ENCODE results near the gene TNNI3. TPM values are rescaled to one million over a fixed set of nuclear protein-coding genes. Genes with fewer than 3 reads are reported as not detected.
"Not testable (repeated sequence)": the region's sequence is repeated elsewhere in the genome, so short reads cannot be mapped to it uniquely, and the experiment has no call there.

The TNNI3 gene
- total RNA-seq (2012; rRNA removed): not detected in 2 replicates

DNA sequence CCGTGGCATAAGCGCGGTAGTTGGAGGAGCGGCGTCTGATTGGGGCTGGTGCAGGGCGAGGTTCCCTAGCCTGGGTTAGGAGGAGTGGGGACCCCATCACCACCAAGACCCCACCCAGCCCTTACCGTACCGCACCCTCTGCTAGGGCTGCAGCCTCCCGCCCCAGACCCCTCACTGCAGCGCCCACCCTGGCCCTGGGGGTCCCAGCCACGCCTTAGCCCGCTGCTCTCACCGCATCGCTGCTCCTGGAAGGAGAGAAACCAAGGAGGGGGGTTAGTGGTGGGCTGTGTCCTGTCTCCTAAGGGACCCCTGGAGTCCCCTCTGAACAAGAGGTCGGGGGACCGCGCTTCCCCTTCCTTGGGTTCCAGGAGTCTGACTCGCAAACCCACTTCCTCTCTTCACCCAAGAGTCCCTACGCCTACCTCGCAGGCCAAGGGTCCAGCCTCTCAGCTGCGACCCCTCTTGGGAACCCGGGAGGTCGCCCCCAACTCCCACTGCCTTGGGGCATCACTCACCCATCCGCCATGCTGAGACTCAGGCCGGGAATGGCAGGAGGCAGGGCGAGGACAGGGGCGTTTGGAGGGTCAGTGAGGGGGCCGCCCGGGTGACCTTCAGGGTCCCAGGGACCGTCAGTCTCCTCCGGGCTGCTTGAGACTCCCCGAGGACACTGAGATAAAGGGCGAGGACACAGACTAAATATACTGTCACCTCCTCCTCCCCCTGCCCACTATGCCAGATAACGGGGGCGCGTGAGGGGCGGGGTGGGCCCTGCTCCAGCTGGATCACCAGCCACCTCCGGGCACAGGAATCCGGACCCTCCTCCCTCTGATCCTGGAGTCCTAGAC lies at the start of gene TNNI3:
TNNI3 (minus strand) TSS at position 669 of the 845 bp plus-strand sequence; CDS start at position 526, 143 bp downstream.
- no peak within 1 kb of the TSS for H3K9ac ChIP-seq (ENCODE audit: low read depth, low read length)
- no peak within 1 kb of the TSS for H3K4me3 ChIP-seq (ENCODE audit: low read length)
- peaks cover 18% of the 10 kb centered on the region for H3K27me3 ChIP-seq (ENCODE audit: control insufficient read depth, insufficient read depth, low read length)
- peaks cover 8% of the 10 kb centered on the region for H3K4me1 ChIP-seq (ENCODE audit: control insufficient read depth, insufficient read depth, low read length)
- no peaks in the 10 kb centered on the region for H3K9me3 ChIP-seq (replicated peaks; ENCODE audit: low read length)
- no peaks in the 10 kb centered on the region for H3K36me3 ChIP-seq (ENCODE audit: insufficient read depth, low read length)
- no peak within 1 kb of the TSS for H3K4me2 ChIP-seq (ENCODE audit: low read length)

DNA sequence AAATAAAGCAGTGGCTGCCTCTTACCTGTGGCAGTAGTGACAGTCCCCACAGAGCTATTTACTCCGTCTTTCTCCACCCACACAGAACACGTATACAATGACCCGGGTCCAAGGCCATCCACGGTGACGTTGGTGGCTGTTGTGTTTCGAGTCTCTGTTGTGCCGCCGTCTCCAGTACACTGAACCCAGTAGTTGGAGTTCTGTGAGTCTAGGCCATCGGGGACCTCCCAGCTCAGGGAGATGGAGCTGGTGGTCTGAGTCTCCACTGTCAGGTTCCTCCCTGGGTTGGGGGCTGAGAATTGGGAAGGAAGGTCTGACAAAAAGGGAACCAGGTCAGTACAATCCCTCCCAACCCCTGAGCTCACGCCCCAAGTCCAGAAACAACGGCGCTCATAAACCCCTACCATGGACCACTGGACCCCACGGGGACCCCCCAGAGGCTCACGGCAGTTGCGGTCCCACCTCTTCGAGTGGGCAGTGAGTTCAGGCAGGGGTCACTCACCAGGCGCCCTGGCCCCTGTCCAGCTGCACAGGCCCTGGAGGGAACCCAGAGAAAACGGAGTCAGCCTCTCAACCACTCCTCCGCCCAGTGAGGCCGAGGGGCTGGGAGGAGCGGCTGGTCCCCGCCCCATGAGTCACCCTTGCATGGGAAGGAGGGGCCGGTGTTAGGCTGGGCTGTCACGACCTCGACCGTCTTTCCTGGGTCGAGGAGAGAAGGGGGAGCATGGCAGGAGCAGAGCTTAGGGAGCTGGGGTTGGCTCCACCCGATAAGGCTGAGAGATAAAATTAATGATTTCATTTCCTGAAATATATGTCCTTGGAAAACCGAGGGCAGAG lies 49.4 kb upstream of the TNNI3 start:
- peak overlapping the region; percentile 57 for H3K4me2 ChIP-seq (ENCODE audit: low read length)
- H3K36me3 ChIP-seq (ENCODE audit: insufficient read depth, low read length): no peaks in the 10 kb centered on the region
- peaks cover 15% of the 10 kb centered on the region for H3K27me3 ChIP-seq (ENCODE audit: control insufficient read depth, insufficient read depth, low read length)
- no peak overlapping the region for H3K4me3 ChIP-seq (ENCODE audit: low read length)
- peaks cover 27% of the 10 kb centered on the region for H3K4me1 ChIP-seq (ENCODE audit: control insufficient read depth, insufficient read depth, low read length)
- no peaks in the 10 kb centered on the region for H3K9me3 ChIP-seq (replicated peaks; ENCODE audit: low read length)
- H3K9ac ChIP-seq (ENCODE audit: low read depth, low read length): peak overlapping the region; percentile 11

DNA sequence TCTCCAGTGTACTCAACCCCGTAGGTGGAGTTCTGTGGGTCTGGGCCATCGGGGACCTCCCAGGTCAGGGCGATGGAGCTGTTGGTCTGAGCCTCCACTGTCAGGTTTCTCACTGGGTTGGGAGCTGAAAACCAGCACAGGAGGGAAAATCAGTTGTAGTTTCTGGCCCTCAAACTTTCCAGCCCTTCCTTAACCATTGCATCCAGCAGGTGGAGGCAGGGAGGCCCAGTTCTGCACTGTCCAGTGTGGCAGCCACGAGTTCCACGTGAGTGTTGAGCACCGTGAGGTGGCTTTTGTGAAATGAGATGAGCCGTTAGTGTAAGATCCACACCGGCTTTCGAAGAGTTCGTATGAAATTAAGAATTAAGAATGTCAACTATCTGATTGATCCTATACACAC lies 44.7 kb upstream of the TNNI3 start:
- H3K36me3 ChIP-seq (ENCODE audit: insufficient read depth, low read length); H3K4me1 ChIP-seq (ENCODE audit: control insufficient read depth, insufficient read depth, low read length); H3K9ac ChIP-seq (ENCODE audit: low read depth, low read length); H3K4me2 ChIP-seq (ENCODE audit: low read length); H3K9me3 ChIP-seq (replicated peaks; ENCODE audit: low read length); H3K4me3 ChIP-seq (ENCODE audit: low read length): not testable (repeated sequence)
- H3K27me3 ChIP-seq (ENCODE audit: control insufficient read depth, insufficient read depth, low read length): peaks cover 32% of the 10 kb centered on the region

DNA sequence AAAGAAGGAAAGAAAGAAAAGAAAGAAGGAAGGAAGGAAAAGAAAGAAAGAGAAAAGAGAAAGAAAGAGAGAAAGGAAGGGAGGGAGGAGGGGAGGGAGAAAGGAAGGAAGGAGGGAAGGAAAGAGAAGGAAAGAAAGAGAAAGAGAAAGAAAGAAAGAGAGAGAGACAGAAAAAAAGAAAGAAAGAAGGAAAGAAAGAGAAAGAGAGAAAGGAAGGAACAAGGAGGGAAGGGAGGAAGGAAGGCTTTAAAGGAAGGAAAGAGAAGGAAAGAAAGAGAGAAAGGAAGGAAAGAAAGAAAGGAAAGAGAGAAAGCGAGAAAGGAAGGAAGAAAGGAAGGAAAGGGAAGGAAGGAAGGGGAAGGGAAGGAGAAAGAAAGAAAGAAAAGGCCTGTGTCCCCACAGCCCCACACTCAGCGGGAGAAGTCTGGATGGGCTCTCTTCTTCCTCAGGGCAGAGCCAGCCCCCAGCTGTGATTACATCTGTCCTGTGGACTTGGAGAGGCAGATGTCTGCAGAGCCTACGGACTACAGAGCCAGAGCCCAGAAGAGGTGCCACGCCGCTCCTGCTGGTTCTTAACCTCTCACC lies 42.2 kb upstream of the TNNI3 start:
- H3K4me1 ChIP-seq (ENCODE audit: control insufficient read depth, insufficient read depth, low read length): no peaks in the 10 kb centered on the region
- no peaks in the 10 kb centered on the region for H3K36me3 ChIP-seq (ENCODE audit: insufficient read depth, low read length)
- H3K9me3 ChIP-seq (replicated peaks; ENCODE audit: low read length): no peaks in the 10 kb centered on the region

DNA sequence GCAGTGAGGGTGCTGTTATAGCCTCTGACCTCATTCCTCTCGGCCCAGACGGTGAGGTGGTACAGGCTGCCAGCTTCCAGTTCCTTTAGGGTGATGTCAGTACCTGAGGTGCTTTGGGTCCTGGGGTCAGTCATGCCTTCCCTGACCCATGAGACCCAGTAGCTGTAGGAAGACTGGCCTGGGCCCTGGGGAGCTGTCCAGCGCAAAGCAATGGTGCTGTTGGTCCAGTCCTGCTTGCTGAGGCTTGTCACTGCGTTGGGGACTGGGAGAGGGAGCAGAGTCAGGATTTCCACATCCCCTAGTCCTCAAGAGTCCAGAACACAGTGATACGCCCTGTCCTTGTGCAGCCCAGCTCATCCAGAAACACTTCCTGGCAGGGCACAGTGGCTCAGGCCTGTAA lies 41.1 kb upstream of the TNNI3 start:
- no peak overlapping the region for H3K4me2 ChIP-seq (ENCODE audit: low read length)
- no peaks in the 10 kb centered on the region for H3K4me1 ChIP-seq (ENCODE audit: control insufficient read depth, insufficient read depth, low read length)
- no peak overlapping the region for H3K4me3 ChIP-seq (ENCODE audit: low read length)
- no peaks in the 10 kb centered on the region for H3K36me3 ChIP-seq (ENCODE audit: insufficient read depth, low read length)
- H3K9me3 ChIP-seq (replicated peaks; ENCODE audit: low read length): no peaks in the 10 kb centered on the region
- no peak overlapping the region for H3K9ac ChIP-seq (ENCODE audit: low read depth, low read length)
- peaks cover 29% of the 10 kb centered on the region for H3K27me3 ChIP-seq (ENCODE audit: control insufficient read depth, insufficient read depth, low read length)

More for the DNA sequence above, 42.2 kb upstream of the TNNI3 start:
- Histone ChIP-seq H3K27me3 (ENCODE audit: control insufficient read depth, insufficient read depth, low read length) (peaks cover 30% of the 10 kb centered on the region), H3K9ac (ENCODE audit: low read depth, low read length) (no peak overlapping the region), H3K4me2 (ENCODE audit: low read length) (no peak overlapping the region), H3K4me3 (ENCODE audit: low read length) (no peak overlapping the region)

DNA sequence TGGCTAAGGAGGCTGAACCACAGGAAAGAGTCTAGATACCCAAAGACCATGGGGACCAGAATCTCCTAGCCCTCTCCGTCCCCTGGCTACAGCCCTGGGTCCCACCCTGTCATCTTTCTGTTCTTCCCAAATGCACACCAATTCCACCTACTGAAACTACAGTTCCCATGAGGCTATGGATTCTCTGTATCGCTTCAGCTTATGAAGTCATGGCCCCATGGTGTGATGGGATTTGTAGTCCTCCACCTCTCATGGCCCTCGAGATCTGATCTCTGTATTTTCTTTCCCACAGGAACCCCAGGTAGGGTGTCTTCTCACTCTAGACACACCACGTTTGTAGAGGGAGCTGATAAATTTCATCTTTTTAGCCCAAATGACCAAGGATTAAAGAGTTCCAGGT lies 40.0 kb upstream of the TNNI3 start:
- H3K9ac ChIP-seq (ENCODE audit: low read depth, low read length): no peak overlapping the region
- H3K27me3 ChIP-seq (ENCODE audit: control insufficient read depth, insufficient read depth, low read length): peaks cover 30% of the 10 kb centered on the region
- no peaks in the 10 kb centered on the region for H3K36me3 ChIP-seq (ENCODE audit: insufficient read depth, low read length)
- no peak overlapping the region for H3K4me3 ChIP-seq (ENCODE audit: low read length)
- no peaks in the 10 kb centered on the region for H3K4me1 ChIP-seq (ENCODE audit: control insufficient read depth, insufficient read depth, low read length)
- H3K4me2 ChIP-seq (ENCODE audit: low read length): no peak overlapping the region
- no peaks in the 10 kb centered on the region for H3K9me3 ChIP-seq (replicated peaks; ENCODE audit: low read length)

DNA sequence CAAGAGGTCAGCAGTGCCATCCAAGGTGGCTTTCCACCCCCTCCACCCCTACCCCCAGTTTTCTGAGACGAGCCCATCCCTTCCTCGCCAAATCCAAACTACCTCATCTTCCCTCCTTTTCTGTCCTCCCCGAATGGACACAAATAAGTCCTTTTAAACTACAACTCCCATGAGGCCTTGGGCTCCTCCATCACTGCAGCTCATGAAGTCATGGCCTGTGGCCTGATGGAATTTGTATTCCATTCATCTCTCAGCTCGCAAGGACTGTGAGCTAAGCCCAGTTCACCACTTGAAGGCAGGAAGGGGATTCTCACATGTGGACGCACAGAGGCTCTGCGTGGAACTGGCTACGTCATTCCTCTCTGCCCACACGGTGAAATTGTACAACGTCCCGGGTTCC lies 39.3 kb upstream of the TNNI3 start:
- H3K27me3 ChIP-seq (ENCODE audit: control insufficient read depth, insufficient read depth, low read length): peaks cover 27% of the 10 kb centered on the region
- no peaks in the 10 kb centered on the region for H3K36me3 ChIP-seq (ENCODE audit: insufficient read depth, low read length)
- H3K4me1 ChIP-seq (ENCODE audit: control insufficient read depth, insufficient read depth, low read length): no peaks in the 10 kb centered on the region
- H3K4me3 ChIP-seq (ENCODE audit: low read length): no peak overlapping the region
- no peak overlapping the region for H3K9ac ChIP-seq (ENCODE audit: low read depth, low read length)
- H3K9me3 ChIP-seq (replicated peaks; ENCODE audit: low read length): no peaks in the 10 kb centered on the region
- no peak overlapping the region for H3K4me2 ChIP-seq (ENCODE audit: low read length)

DNA sequence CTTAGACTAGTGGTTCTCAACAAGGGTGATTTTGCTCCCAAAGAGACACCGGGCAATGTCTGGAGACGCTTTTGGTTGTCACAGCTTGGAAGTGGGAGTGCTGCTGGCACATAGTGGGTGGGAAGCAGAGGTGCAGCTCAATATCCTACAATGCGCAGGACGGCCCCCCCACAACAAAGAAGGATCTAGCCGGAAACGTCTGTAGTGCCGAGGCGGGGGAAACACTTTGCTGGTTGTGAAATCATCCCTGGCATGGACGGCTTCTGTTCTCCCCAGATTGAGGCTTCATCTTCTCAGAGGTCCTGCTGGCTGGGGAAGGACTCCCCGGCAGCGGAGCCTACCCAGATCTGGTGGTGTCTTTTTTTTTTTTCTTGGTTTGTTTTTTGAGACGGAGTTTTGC lies 35.9 kb upstream of the TNNI3 start:
- Histone ChIP-seq H3K27me3 (ENCODE audit: control insufficient read depth, insufficient read depth, low read length) (peaks cover 19% of the 10 kb centered on the region), H3K36me3 (ENCODE audit: insufficient read depth, low read length) (no peaks in the 10 kb centered on the region), H3K4me2 (ENCODE audit: low read length) (no peak overlapping the region), H3K4me1 (ENCODE audit: control insufficient read depth, insufficient read depth, low read length) (peaks cover 4% of the 10 kb centered on the region), H3K4me3 (ENCODE audit: low read length) (no peak overlapping the region), H3K9ac (ENCODE audit: low read depth, low read length) (no peak overlapping the region), H3K9me3 (replicated peaks; ENCODE audit: low read length) (no peaks in the 10 kb centered on the region)

DNA sequence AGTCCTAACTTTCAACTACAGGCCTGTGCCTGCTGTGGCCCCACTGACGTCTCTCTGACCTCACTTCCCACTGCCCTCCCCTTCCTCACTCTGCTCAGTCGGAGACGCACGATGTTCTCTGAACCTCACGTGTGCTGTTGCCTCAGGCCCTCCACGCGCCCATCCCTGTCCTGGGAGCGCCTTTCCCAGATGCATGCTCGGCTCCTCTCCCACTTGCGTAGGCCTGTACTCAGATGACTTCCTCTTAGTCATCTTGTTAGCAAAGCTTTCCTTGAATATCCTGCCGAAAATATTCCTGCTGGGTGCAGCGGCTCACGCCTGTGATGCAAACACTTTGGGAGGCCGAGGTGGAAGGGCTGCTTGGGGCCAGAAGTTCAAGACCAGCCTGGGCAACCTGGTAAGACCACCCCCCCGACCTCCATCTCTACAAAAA lies 31.9 kb upstream of the TNNI3 start:
- Histone ChIP-seq H3K4me2 (ENCODE audit: low read length) (no peak overlapping the region), H3K4me1 (ENCODE audit: control insufficient read depth, insufficient read depth, low read length) (peaks cover 4% of the 10 kb centered on the region), H3K27me3 (ENCODE audit: control insufficient read depth, insufficient read depth, low read length) (peaks cover 25% of the 10 kb centered on the region), H3K36me3 (ENCODE audit: insufficient read depth, low read length) (no peaks in the 10 kb centered on the region), H3K4me3 (ENCODE audit: low read length) (no peak overlapping the region), H3K9ac (ENCODE audit: low read depth, low read length) (no peak overlapping the region), H3K9me3 (replicated peaks; ENCODE audit: low read length) (no peaks in the 10 kb centered on the region)

DNA sequence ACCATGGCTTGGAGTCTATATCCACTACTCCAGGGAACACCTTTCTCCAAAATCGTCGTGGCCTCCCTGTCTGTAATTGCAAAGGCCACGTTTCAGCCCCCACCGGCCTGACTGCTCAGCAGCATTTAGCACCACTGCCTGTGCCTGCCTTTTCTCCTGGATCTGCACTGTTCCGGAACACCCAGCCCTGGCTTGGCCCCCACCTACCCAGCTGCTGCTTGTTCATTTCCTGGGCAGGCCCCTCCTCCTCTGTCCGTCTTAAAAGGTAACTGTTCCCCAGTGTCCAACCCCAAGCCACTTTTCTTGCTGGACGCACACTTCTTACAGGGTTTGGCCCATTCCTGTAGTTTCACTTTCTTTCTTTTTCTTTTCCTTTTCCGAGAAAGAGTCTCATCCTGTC lies 31.1 kb upstream of the TNNI3 start:
- Histone ChIP-seq H3K9ac (ENCODE audit: low read depth, low read length) (no peak overlapping the region), H3K27me3 (ENCODE audit: control insufficient read depth, insufficient read depth, low read length) (peaks cover 22% of the 10 kb centered on the region), H3K36me3 (ENCODE audit: insufficient read depth, low read length) (no peaks in the 10 kb centered on the region), H3K9me3 (replicated peaks; ENCODE audit: low read length) (no peaks in the 10 kb centered on the region), H3K4me2 (ENCODE audit: low read length) (no peak overlapping the region), H3K4me1 (ENCODE audit: control insufficient read depth, insufficient read depth, low read length) (peaks cover 4% of the 10 kb centered on the region), H3K4me3 (ENCODE audit: low read length) (no peak overlapping the region)

DNA sequence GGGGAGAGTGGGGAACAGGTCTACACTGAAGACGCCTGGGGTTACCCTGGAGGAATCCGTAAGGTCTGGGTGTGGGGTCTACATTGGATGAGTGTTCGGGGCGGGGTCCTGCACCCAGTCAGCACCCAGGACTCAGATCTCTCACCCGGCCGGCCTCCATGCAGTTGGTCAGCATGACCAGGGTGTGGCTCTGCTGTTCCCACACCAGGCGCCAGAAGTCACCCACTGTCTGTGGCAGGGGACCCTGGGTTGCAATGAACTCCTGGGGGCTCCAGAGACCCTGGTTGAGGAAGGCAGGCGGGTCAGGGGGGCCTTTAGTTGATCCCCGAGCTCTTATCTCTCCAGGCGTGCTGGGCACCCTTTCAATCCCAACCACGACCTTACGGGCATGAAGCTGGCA lies 28.5 kb upstream of the TNNI3 start:
- H3K27me3 ChIP-seq (ENCODE audit: control insufficient read depth, insufficient read depth, low read length): peaks cover 31% of the 10 kb centered on the region
- no peak overlapping the region for H3K9ac ChIP-seq (ENCODE audit: low read depth, low read length)
- no peak overlapping the region for H3K4me3 ChIP-seq (ENCODE audit: low read length)
- H3K9me3 ChIP-seq (replicated peaks; ENCODE audit: low read length): no peaks in the 10 kb centered on the region
- no peaks in the 10 kb centered on the region for H3K36me3 ChIP-seq (ENCODE audit: insufficient read depth, low read length)
- no peak overlapping the region for H3K4me2 ChIP-seq (ENCODE audit: low read length)
- H3K4me1 ChIP-seq (ENCODE audit: control insufficient read depth, insufficient read depth, low read length): peaks cover 4% of the 10 kb centered on the region

All from skeletal muscle satellite cell (primary cell).